Pancreas (tissue), 10 donors: ENCODE data around the gene MAML3. TPM values are rescaled to one million over a fixed set of nuclear protein-coding genes. Genes with fewer than 3 reads are reported as not detected.

Experiments used
- ATAC-seq, 4 donors: fragments of 200-7000 bp; cut with Tn5 transposase; one replicate each; pipeline versions ENCODE4 v1.8.0 to v1.9.1; 2020; ENCODE audit warnings: mild to moderate bottlenecking in 4 of 4, moderate library complexity in 4 of 4
- DNase-seq, 6 donors: peaks; one replicate each; pipeline ENCODE4 v3.0.0-alpha.2; 2020
- FAIRE-seq: peaks from 2 replicates; lab custom pipeline; 2012; peaks lifted over from hg19 to GRCh38; lab: Jason Lieb, UNC
- H3K27ac ChIP-seq, 4 donors: fragments of 200-600 bp; sonication (generic); 1 replicate in 3 of 4; 2 replicates in 1 of 4; pipeline versions ENCODE4 v1.5.0 to v1.8.0; 2020
- H3K27me3 ChIP-seq, 4 donors: fragments of 200-600 bp; one replicate each; pipeline ENCODE4 v1.8.0; 2021
- H3K36me3 ChIP-seq, 3 donors: fragments of 200-600 bp; sonication (generic) in 1 of 3; one replicate each; pipeline versions ENCODE4 v1.5.0 to v1.8.0; 2020 to 2021
- H3K4me1 ChIP-seq, 3 donors: fragments of 200-600 bp; one replicate each; pipeline ENCODE4 v1.8.0; 2021
- H3K4me3 ChIP-seq, 4 donors: fragments of 200-600 bp; sonication (generic) in 2 of 4; one replicate each; pipeline versions ENCODE4 v1.5.0 to v1.8.0; 2020 to 2021
- H3K9me3 ChIP-seq, 4 donors: fragments of 200-600 bp; one replicate each; pipeline ENCODE4 v1.8.0; 2021
- WGBS, 2 donors: extraction: QIAGEN DNeasy Blood & Tissue Kit; methylation state at CpG; one replicate each; pipeline ENCODE4 v1.1.7; 2013; 5-methylcytosine and 5-hydroxymethylcytosine counted together
- intact Hi-C, 3 donors: fragments of 100-400 bp; cut with DNase I; formaldehyde crosslinking; loops; one replicate each; pipeline versions ENCODE4 v1.11.1 to v1.14.2; 2022
- polyA plus RNA-seq, 2 donors: library from polyadenylated mRNA; stranded (reverse); fragments of 200-250 nt; gene quantifications; one replicate each; pipeline ENCODE4 v1.2.3, GENCODE V29; 2013
- total RNA-seq, 6 donors: library from RNA; stranded (reverse); fragmentation: NEBNext Ultra II Directional in 4 of 6; extraction: Animal tissue kit (Norgen Biotek cat#: 25700) in 4 of 6; gene quantifications; one replicate each; pipeline versions ENCODE4 v1.2.1 to v1.2.4, GENCODE V29; 2021 to 2023
- TF ChIP-seq, protein P1 (sequence below), 4 donors: fragments of 200-600 bp; sonication (generic) in 3 of 4; IDR thresholded peaks; one replicate each; pipeline versions ENCODE4 v1.5.0 to v1.8.0; 2021; ENCODE audit warnings: antibody characterized with exemption in 4 of 4
- donor health status: healthy with polysubstance abuse.
- donor health status: DM: no; HTN: no; CAD: no; lungs with moderate emphysema.
- donor health status: DM: no; HTN: no; CAD: no.
- donor health status: control.
- donor health status: control.
- donor health status: Bipolar disorder and iron deficiency.
- donor health status: DM: yes; HTN: yes; CAD: no.
- donor health status: DM: no; HTN: no; CAD: no.
- donor health status: DM: no; HTN: no; CAD: no.
- donor health status: DM: yes; HTN: yes; CAD: no.

MAML3 gene
- total and polyA plus RNA-seq, 8 donors = 3.8 to 8.9 (median 5.9) TPM

DNA sequence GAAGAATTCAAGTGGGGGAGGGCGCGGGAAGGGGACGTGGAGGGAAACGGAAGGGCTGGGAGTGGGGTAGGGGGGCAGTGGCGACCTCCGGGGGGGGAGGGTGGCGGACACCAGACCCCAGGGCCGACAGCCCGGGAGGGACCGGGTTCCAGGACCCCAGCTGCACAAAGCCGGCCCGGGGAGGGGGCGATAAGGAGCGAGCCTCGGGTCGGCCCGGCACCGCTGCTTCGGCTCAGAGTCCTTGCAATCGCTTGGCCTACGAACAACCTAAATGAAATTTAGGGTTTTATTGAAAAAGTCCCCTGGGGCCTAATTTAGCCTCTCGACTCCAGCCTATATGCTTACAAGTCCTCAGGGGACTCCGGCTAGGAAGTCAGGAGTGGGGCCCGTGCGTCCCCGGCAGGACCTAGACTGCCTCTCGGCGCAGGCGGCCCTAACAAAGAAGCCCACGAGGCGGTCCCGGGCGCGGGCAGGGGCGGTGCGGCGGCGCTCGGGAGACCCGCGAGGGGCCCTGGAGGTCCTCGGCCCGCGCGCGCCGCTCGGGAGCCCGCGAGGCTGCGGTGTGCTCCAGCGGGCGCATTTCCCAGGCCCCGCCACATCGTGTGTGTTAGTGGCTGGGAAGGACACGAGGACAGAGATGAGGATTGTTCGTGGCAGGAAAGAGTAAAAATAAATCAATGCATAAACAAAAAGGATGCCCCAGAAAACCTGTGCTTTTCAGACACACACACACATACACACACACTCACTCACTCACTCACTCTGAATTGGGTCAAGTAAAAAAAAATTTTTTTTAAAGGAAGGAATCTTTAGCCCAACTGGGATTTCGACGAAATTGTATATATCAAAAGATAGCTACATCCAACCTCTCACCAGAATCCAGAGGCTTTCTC is 418.4 kb downstream of the MAML3 start:
- ATAC-seq = no peak
- Histone ChIP-seq H3K4me3 (peak overlapping the region in 3 of 4 donors; percentile 10 to 52 (median 25)), H3K4me1 (peaks cover 19 to 26% (median 25%) of the 10 kb centered on the region in 3 donors), H3K9me3 (no peaks in the 10 kb centered on the region), H3K27ac (peak overlapping the region; percentile 20 to 80 (median 66)), H3K27me3 (no peaks in the 10 kb centered on the region), H3K36me3 (no peaks in the 10 kb centered on the region)
- TF ChIP-seq, protein P1, sequence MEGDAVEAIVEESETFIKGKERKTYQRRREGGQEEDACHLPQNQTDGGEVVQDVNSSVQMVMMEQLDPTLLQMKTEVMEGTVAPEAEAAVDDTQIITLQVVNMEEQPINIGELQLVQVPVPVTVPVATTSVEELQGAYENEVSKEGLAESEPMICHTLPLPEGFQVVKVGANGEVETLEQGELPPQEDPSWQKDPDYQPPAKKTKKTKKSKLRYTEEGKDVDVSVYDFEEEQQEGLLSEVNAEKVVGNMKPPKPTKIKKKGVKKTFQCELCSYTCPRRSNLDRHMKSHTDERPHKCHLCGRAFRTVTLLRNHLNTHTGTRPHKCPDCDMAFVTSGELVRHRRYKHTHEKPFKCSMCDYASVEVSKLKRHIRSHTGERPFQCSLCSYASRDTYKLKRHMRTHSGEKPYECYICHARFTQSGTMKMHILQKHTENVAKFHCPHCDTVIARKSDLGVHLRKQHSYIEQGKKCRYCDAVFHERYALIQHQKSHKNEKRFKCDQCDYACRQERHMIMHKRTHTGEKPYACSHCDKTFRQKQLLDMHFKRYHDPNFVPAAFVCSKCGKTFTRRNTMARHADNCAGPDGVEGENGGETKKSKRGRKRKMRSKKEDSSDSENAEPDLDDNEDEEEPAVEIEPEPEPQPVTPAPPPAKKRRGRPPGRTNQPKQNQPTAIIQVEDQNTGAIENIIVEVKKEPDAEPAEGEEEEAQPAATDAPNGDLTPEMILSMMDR (IDR thresholded peaks at IDR 0.05) = no peak
- FAIRE-seq = no peak
- peak in 2 of 6 donors; percentile 46 to 75 for DNase-seq
- intact Hi-C loops = loop anchor here in 1 of 3 donors (10.0 kb wide), 1 partner anchor 519 kb away; no protein-coding TSS in a partner anchor
- 60 to 67% methylated on average over 57 to 59 of the region's 59 CpGs for WGBS, 2 donors

DNA sequence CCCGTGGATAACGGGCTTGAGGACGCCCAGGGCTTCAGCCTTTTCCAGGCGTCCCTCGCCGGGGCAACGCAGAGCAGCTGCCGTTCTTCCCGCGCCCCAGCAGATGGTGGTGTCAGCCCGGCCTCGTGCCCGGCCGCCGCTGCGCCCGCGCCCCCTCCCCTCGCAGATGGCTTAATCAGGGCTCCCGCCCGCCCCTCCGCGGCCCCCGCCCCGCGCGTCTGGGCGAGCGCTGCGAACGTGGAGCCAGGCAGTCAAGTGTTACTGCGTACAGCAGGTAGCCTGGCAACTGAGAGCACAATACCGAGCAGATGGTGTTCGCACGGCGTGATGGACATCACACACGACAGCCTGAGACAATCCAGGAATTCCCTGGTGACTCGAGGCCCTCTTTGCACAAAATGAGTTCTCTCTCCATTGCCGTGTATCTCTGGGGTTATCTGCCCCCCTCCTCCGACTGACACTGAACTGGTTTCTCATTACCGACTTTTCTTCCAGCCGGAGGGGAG is 419.1 kb downstream of the MAML3 start:
- Histone ChIP-seq H3K36me3 (no peaks in the 10 kb centered on the region), H3K4me1 (peaks cover 15 to 22% (median 18%) of the 10 kb centered on the region in 3 donors), H3K27me3 (no peaks in the 10 kb centered on the region), H3K4me3 (peak overlapping the region; percentile 9 to 52 (median 18)), H3K9me3 (no peaks in the 10 kb centered on the region), H3K27ac (peak overlapping the region; percentile 20 to 80 (median 66))
- TF ChIP-seq, protein P1 (IDR thresholded peaks at IDR 0.05) = peak; percentile 43 to 71 (median 68)
- ATAC-seq (peak; percentile 92 to 96 (median 95)), FAIRE-seq (no peak), DNase-seq (peak; percentile 87 to 95 (median 92))
- WGBS, 2 donors = 0% methylated on average over 42 of the region's 42 CpGs
- intact Hi-C loops = loop anchor here in 1 of 3 donors (10.0 kb wide), 1 partner anchor 520 kb away; no protein-coding TSS in a partner anchor

DNA sequence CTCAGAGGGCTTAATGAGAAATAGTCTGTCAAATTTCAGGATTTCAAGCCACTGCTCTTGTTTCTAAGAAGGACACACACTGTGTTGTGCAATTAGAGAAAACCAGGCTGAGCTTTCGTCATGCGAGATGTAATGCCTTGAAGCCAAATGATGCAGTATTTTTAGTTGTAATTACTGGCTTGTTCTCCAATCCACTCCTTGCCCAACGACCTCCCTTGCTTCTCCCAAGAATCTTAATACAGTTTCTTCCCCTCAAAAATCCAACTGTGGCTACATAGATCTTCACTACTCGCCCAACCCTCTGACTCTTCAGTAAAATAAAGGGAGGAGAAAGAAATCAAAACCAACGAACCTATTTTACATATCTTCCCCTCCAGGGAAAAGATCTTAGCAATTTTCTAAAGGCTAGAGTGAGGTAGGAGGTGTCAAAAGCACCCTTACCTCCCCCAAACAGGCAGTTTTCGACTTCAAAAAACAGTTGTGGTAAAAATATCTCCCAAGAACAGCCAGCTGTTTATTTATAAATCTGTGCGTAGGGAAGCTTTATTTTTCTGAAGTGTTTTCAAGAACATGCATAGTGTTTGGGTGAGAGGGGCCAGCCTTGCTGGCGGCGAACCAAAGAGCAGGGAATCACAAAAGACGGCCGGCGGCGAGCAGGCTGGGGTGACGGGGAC is 419.6 kb downstream of the MAML3 start:
- TF ChIP-seq, protein P1 (IDR thresholded peaks at IDR 0.05) = no peak
- no peaks in the 10 kb centered on the region for H3K36me3 ChIP-seq
- WGBS, 2 donors = 6 to 9% methylated on average over 14 of the region's 14 CpGs
- intact Hi-C loops = loop anchor here in 1 of 3 donors (10.0 kb wide), 1 partner anchor 520 kb away; no protein-coding TSS in a partner anchor
- H3K9me3 ChIP-seq = no peaks in the 10 kb centered on the region
- ATAC-seq = peak; percentile 15 to 51 (median 25)
- peak overlapping the region; percentile 20 to 80 (median 66) for H3K27ac ChIP-seq
- FAIRE-seq = no peak
- H3K27me3 ChIP-seq = no peaks in the 10 kb centered on the region
- no peak for DNase-seq
- peak overlapping the region; percentile 9 to 52 (median 18) for H3K4me3 ChIP-seq
- peaks cover 16 to 25% (median 17%) of the 10 kb centered on the region in 3 donors for H3K4me1 ChIP-seq

DNA sequence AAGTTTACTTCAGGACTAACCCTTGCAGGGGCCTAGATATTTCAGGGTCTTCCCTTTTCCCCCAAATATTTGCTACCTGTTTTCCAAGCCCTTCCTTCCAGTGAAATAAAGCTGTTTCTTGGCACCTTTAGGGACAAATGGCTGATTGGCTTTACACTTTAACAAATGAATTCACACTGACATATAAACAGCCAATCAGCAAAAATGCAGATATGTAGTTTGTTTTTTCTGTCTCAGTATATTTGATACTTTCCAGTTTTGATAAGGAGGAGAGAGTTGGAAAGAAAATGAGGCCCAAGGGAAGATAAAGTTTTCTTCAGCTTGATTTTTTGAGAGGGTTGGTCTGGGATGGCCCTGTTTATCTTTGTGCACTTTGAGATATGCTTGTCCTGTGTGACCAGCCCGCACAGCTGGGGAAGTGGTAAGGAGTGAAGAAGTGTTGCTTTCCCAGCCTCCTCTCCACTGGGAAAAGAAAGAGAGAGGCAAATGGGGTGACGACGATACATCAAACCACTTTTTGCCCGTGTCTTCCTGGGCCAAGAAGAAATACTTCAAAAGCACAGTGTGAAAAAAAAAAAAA is 420.9 kb downstream of the MAML3 start:
- intact Hi-C loops = loop anchor here in 1 of 3 donors (10.0 kb wide), 1 partner anchor 522 kb away; no protein-coding TSS in a partner anchor
- H3K4me1 ChIP-seq = peaks cover 16 to 27% (median 25%) of the 10 kb centered on the region in 3 donors

More for the DNA sequence above, 420.9 kb downstream of the MAML3 start:
- DNase-seq (no peak), ATAC-seq (no peak), FAIRE-seq (no peak)
- 37 to 53% methylated on average over 4 of the region's 4 CpGs for WGBS, 2 donors
- no peaks in the 10 kb centered on the region for H3K27me3 ChIP-seq
- no peaks in the 10 kb centered on the region for H3K9me3 ChIP-seq
- no peak overlapping the region for H3K4me3 ChIP-seq
- TF ChIP-seq, protein P1 (IDR thresholded peaks at IDR 0.05) = no peak
- H3K36me3 ChIP-seq = no peaks in the 10 kb centered on the region
- H3K27ac ChIP-seq = peak overlapping the region in 2 of 4 donors; percentile 0 to 68
